MM.1S (cell line): ENCODE measurements around the gene CD99L2.

Experiments
- DNase-seq: peaks from one replicate; pipeline ENCODE4 v3.0.0-alpha.2; 2015
- H2AFZ ChIP-seq: fragments of 300-600 bp; sonication (generic); 2 replicates; pipeline ENCODE4 v1.6.0; 2016; ENCODE audit warnings: antibody characterized with exemption, low read length
- H3F3A ChIP-seq: fragments of 300-600 bp; sonication (generic); 2 replicates; pipeline ENCODE4 v1.6.1; 2016; ENCODE audit warnings: mild to moderate bottlenecking, antibody characterized with exemption, low read length, moderate library complexity, mixed read lengths; ENCODE audit not compliant: insufficient read depth
- H3K27ac ChIP-seq: fragments of 300-600 bp; sonication (generic); 2 replicates; pipeline ENCODE4 v1.5.1; 2016; ENCODE audit warnings: mild to moderate bottlenecking, low read length
- H3K27me3 ChIP-seq: fragments of 300-600 bp; sonication (generic); replicated peaks from 2 replicates; pipeline ENCODE4 v1.6.0; 2016; ENCODE audit warnings: low read length; ENCODE audit not compliant: insufficient read depth
- H3K36me3 ChIP-seq: fragments of 300-600 bp; sonication (generic); replicated peaks from 2 replicates; pipeline ENCODE4 v1.6.1; 2016; ENCODE audit warnings: mild to moderate bottlenecking, low read length, mixed read lengths; ENCODE audit not compliant: insufficient read depth
- H3K4me1 ChIP-seq: fragments of 300-600 bp; sonication (generic); 2 replicates; pipeline ENCODE4 v1.6.1; 2016; ENCODE audit warnings: low read length, mixed read lengths
- H3K4me2 ChIP-seq: fragments of 300-600 bp; sonication (generic); 2 replicates; pipeline ENCODE4 v1.6.0; 2016; ENCODE audit warnings: low read depth, low read length
- H3K4me3 ChIP-seq: fragments of 300-600 bp; sonication (generic); 2 replicates; pipeline ENCODE4 v1.5.1; 2016; ENCODE audit warnings: low read length, mixed read lengths
- H3K79me2 ChIP-seq: fragments of 300-600 bp; sonication (generic); 2 replicates; pipeline ENCODE4 v1.6.1; 2016; ENCODE audit warnings: mixed run types, low read length, mixed read lengths
- H3K9ac ChIP-seq: fragments of 300-600 bp; sonication (generic); 2 replicates; pipeline ENCODE4 v1.6.1; 2016; ENCODE audit warnings: low read length, mixed read lengths
- H3K9me2 ChIP-seq: fragments of 300-600 bp; sonication (generic); replicated peaks from 2 replicates; pipeline ENCODE4 v1.6.1; 2016; ENCODE audit warnings: mild to moderate bottlenecking, low read length, mixed read lengths; ENCODE audit not compliant: insufficient read depth
- H3K9me3 ChIP-seq: fragments of 300-600 bp; sonication (generic); replicated peaks from 2 replicates; pipeline ENCODE4 v1.6.1; 2016; ENCODE audit warnings: mild to moderate bottlenecking, low read length, mixed read lengths; ENCODE audit not compliant: insufficient read depth
- H4K20me1 ChIP-seq: fragments of 300-600 bp; sonication (generic); 2 replicates; pipeline ENCODE4 v1.6.1; 2016; ENCODE audit warnings: mild to moderate bottlenecking, low read length, moderate library complexity, mixed read lengths; ENCODE audit not compliant: insufficient read depth
- EZH2 ChIP-seq: fragments of 300-600 bp; sonication (generic); optimal IDR thresholded peaks from 2 replicates; pipeline ENCODE3; 2017; ENCODE audit warnings: low read depth, mild to moderate bottlenecking, antibody characterized with exemption, low read length, mixed read lengths
- EZH2phosphoT487 ChIP-seq: fragments of 300-600 bp; sonication (generic); IDR thresholded peaks from 2 replicates; pipeline ENCODE4 v1.6.1; 2018; ENCODE audit warnings: antibody characterized with exemption, low read length
- TF ChIP-seq, protein P1 (sequence below): fragments of 300-600 bp; sonication (generic); IDR thresholded peaks from 2 replicates; pipeline ENCODE4 v1.5.1; 2016; ENCODE audit warnings: antibody characterized with exemption, low read length, mixed read lengths

The CD99L2 gene

DNA sequence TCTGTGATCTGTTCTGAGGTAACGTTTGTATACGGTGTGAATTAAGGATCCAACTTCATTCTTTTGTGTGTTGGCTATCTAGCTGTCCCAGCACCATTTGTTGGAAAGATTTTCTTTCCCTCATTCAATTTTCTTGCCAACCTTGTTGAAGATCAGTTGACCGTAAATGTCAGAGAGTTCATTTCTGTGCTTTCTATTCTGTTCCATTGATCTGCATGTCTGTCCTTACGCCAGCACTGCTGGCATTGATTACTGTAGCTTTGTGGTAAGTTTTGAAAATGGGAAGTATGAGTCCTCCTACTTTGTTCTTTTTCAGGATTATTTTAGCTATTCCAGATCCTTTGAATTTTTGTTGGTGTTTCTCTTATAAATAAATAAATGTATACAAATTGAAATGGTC, 144.5 kb downstream of the CD99L2 start:
- Histone ChIP-seq H3K4me2 (no peak overlapping the region), H3K27me3 (no peaks in the 10 kb centered on the region), H3K79me2 (no peaks in the 10 kb centered on the region), H3K4me1 (no peaks in the 10 kb centered on the region), H3F3A (no peaks in the 10 kb centered on the region), H3K4me3 (no peak overlapping the region), H3K9me3 (no peaks in the 10 kb centered on the region), H4K20me1 (no peaks in the 10 kb centered on the region), H3K9ac (no peak overlapping the region), H3K9me2 (no peaks in the 10 kb centered on the region), H3K27ac (no peak overlapping the region), H3K36me3 (no peaks in the 10 kb centered on the region; the same call in 1 of the 2 replicates), H2AFZ (no peak overlapping the region)
- TF ChIP-seq, protein P1, sequence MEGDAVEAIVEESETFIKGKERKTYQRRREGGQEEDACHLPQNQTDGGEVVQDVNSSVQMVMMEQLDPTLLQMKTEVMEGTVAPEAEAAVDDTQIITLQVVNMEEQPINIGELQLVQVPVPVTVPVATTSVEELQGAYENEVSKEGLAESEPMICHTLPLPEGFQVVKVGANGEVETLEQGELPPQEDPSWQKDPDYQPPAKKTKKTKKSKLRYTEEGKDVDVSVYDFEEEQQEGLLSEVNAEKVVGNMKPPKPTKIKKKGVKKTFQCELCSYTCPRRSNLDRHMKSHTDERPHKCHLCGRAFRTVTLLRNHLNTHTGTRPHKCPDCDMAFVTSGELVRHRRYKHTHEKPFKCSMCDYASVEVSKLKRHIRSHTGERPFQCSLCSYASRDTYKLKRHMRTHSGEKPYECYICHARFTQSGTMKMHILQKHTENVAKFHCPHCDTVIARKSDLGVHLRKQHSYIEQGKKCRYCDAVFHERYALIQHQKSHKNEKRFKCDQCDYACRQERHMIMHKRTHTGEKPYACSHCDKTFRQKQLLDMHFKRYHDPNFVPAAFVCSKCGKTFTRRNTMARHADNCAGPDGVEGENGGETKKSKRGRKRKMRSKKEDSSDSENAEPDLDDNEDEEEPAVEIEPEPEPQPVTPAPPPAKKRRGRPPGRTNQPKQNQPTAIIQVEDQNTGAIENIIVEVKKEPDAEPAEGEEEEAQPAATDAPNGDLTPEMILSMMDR: no peak
- DNase-seq: no peak

DNA sequence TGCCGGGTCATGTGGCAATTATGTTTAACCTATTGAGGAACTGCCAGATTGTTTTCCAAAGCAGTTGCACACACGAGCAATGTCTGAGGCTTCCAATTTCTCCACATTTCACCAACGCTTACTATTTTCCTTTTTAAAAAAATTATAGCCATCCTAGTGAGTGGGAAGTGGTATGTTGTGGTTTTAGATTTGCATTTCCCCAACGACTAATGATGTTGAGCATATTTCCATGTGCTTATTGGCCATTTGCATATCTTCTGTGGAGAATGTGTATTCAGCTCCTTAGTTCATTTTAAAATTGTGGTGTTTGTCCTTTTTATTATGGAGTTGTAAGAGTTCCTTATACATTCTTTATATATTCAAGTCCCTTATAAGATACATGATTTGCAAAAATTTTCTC, 145.1 kb downstream of the CD99L2 start:
- Histone ChIP-seq H3K4me1 (no peaks in the 10 kb centered on the region), H3F3A (no peaks in the 10 kb centered on the region), H3K36me3 (no peaks in the 10 kb centered on the region; the same call in 1 of the 2 replicates), H3K27ac (no peak overlapping the region), H3K79me2 (no peaks in the 10 kb centered on the region), H3K9ac (no peak overlapping the region), H4K20me1 (no peaks in the 10 kb centered on the region), H3K9me3 (no peaks in the 10 kb centered on the region), H2AFZ (no peak overlapping the region), H3K27me3 (no peaks in the 10 kb centered on the region), H3K4me3 (no peak overlapping the region), H3K9me2 (no peaks in the 10 kb centered on the region), H3K4me2 (no peak overlapping the region)
- TF ChIP-seq, protein P1: no peak
- no peak for TF ChIP-seq EZH2phosphoT487
- TF ChIP-seq EZH2: no peak
- no peak for DNase-seq

DNA sequence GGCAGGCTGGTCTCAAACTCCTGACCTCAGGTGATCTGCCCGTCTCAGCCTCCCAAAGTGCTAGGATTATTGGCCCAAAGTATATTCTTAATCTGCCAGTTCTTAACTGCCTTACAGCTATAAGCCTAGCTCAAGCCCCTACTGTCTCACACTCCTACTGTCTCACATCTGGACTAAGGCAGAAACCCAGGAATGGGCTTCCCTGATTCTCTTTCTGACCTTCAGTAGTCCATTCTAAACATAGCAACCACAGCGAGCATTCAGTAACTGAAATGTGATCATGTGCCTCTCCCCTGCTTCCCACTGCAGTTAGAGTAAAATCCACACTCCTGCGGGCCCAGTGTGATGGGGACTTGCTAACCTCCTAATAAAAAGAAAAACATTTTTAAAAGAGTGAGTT, 146.3 kb downstream of the CD99L2 start:
- no peak overlapping the region for H3K4me2 ChIP-seq
- no peaks in the 10 kb centered on the region; the same call in 1 of the 2 replicates for H3K36me3 ChIP-seq
- TF ChIP-seq, protein P1: no peak
- TF ChIP-seq EZH2 (no peak), EZH2phosphoT487 (no peak)
- no peaks in the 10 kb centered on the region for H3K9me2 ChIP-seq
- H3K79me2 ChIP-seq: no peaks in the 10 kb centered on the region
- DNase-seq: no peak
- no peaks in the 10 kb centered on the region for H4K20me1 ChIP-seq
- H2AFZ ChIP-seq: no peak overlapping the region
- no peaks in the 10 kb centered on the region for H3F3A ChIP-seq
- H3K9me3 ChIP-seq: no peaks in the 10 kb centered on the region
- no peaks in the 10 kb centered on the region for H3K4me1 ChIP-seq
- H3K27me3 ChIP-seq: no peaks in the 10 kb centered on the region
- no peak overlapping the region for H3K9ac ChIP-seq
- no peak overlapping the region for H3K4me3 ChIP-seq
- H3K27ac ChIP-seq: no peak overlapping the region
